Activated naive CD8-positive, alpha-beta T cell treated with anti-CD3 and anti-CD28 coated beads, Interleukin-2, amount 50 U/mL, for 24 hours (primary cell): Measurements from ENCODE around the gene PDE4D.

Experiments used
- ATAC-seq: fragments of 150-1000 bp; cut with Tn5 transposase; one replicate; pipeline ENCODE4 v1.10.0; 2021
- DNase-seq: peaks from one replicate; pipeline ENCODE4 v3.0.0; 2021
- H3K27ac Mint-ChIP-seq: one replicate; pipeline ENCODE4 v1.8.0; 2021; ENCODE audit warnings: mild to moderate bottlenecking, mixed read lengths
- H3K27me3 Mint-ChIP-seq: one replicate; pipeline ENCODE4 v1.8.0; 2021; ENCODE audit warnings: mixed read lengths
- H3K36me3 Mint-ChIP-seq: one replicate; pipeline ENCODE4 v1.8.0; 2021; ENCODE audit warnings: low read depth, mixed read lengths
- H3K4me1 Mint-ChIP-seq: one replicate; pipeline ENCODE4 v1.8.0; 2021; ENCODE audit warnings: mixed read lengths
- H3K4me3 Mint-ChIP-seq: one replicate; pipeline ENCODE4 v1.8.0; 2021; ENCODE audit warnings: mild to moderate bottlenecking, moderate library complexity, mixed read lengths
- H3K9me3 Mint-ChIP-seq: one replicate; pipeline ENCODE4 v1.8.0; 2021; ENCODE audit warnings: mixed read lengths

PDE4D gene

GRCh38 chr5:59340637-59341036, 552.9 kb downstream of the PDE4D start:
- no peak overlapping the region for H3K4me3 Mint-ChIP-seq
- no peak overlapping the region for H3K27ac Mint-ChIP-seq
- H3K36me3 Mint-ChIP-seq = no peaks in the 10 kb centered on the region
- no peaks in the 10 kb centered on the region for H3K9me3 Mint-ChIP-seq
- ATAC-seq = no peak
- no peak for DNase-seq
- H3K27me3 Mint-ChIP-seq = peaks cover 18% of the 10 kb centered on the region
- no peaks in the 10 kb centered on the region for H3K4me1 Mint-ChIP-seq

- ATAC-seq (no peak), DNase-seq (no peak)
- Mint-ChIP-seq H3K27me3 (peaks cover 12% of the 10 kb centered on the region), H3K9me3 (no peaks in the 10 kb centered on the region), H3K4me3 (no peak overlapping the region), H3K27ac (no peak overlapping the region), H3K4me1 (no peaks in the 10 kb centered on the region), H3K36me3 (no peaks in the 10 kb centered on the region)
Measured at GRCh38 chr5:59337240-59337639, 556.3 kb downstream of the PDE4D start.

- Mint-ChIP-seq H3K27ac (no peak overlapping the region), H3K4me1 (no peaks in the 10 kb centered on the region), H3K36me3 (no peaks in the 10 kb centered on the region), H3K27me3 (peaks cover 9% of the 10 kb centered on the region), H3K9me3 (no peaks in the 10 kb centered on the region), H3K4me3 (no peak overlapping the region)
- ATAC-seq = no peak
- no peak for DNase-seq
Measured at GRCh38 chr5:59335544-59335943, 558.0 kb downstream of the PDE4D start.

GRCh38 chr5:59333416-59333815, 560.1 kb downstream of the PDE4D start:
- H3K36me3 Mint-ChIP-seq = no peaks in the 10 kb centered on the region
- DNase-seq (no peak), ATAC-seq (no peak)
- H3K27me3 Mint-ChIP-seq = peaks cover 6% of the 10 kb centered on the region
- no peaks in the 10 kb centered on the region for H3K9me3 Mint-ChIP-seq
- H3K4me3 Mint-ChIP-seq = no peak overlapping the region
- H3K4me1 Mint-ChIP-seq = no peaks in the 10 kb centered on the region
- no peak overlapping the region for H3K27ac Mint-ChIP-seq

- DNase-seq (no peak), ATAC-seq (no peak)
- Mint-ChIP-seq H3K27ac (no peak overlapping the region), H3K4me1 (no peaks in the 10 kb centered on the region), H3K36me3 (no peaks in the 10 kb centered on the region), H3K4me3 (no peak overlapping the region), H3K27me3 (peaks cover 4% of the 10 kb centered on the region), H3K9me3 (no peaks in the 10 kb centered on the region)
Measured at GRCh38 chr5:59332236-59332973, 561.1 kb downstream of the PDE4D start.

- Mint-ChIP-seq H3K4me1 (no peaks in the 10 kb centered on the region), H3K4me3 (no peak overlapping the region), H3K27ac (no peak overlapping the region), H3K9me3 (no peaks in the 10 kb centered on the region), H3K27me3 (peaks cover 4% of the 10 kb centered on the region), H3K36me3 (no peaks in the 10 kb centered on the region)
- DNase-seq (no peak), ATAC-seq (no peak)
Measured at GRCh38 chr5:59330680-59331079, 562.8 kb downstream of the PDE4D start.

- no peak for ATAC-seq
- Mint-ChIP-seq H3K4me3 (no peak overlapping the region), H3K4me1 (no peaks in the 10 kb centered on the region), H3K27me3 (no peaks in the 10 kb centered on the region), H3K27ac (no peak overlapping the region), H3K9me3 (no peaks in the 10 kb centered on the region), H3K36me3 (no peaks in the 10 kb centered on the region)
- DNase-seq = no peak
Measured at GRCh38 chr5:59328709-59329296, 564.7 kb downstream of the PDE4D start.

- H3K9me3 Mint-ChIP-seq = no peaks in the 10 kb centered on the region
- no peaks in the 10 kb centered on the region for H3K27me3 Mint-ChIP-seq
- no peaks in the 10 kb centered on the region for H3K4me1 Mint-ChIP-seq
- no peak overlapping the region for H3K27ac Mint-ChIP-seq
- no peak for DNase-seq
- H3K4me3 Mint-ChIP-seq = no peak overlapping the region
- ATAC-seq = no peak
- no peaks in the 10 kb centered on the region for H3K36me3 Mint-ChIP-seq
Measured at GRCh38 chr5:59327191-59327980, 566.1 kb downstream of the PDE4D start.

GRCh38 chr5:59326596-59326995, 566.9 kb downstream of the PDE4D start:
- Mint-ChIP-seq H3K27ac (no peak overlapping the region), H3K27me3 (no peaks in the 10 kb centered on the region), H3K4me3 (no peak overlapping the region), H3K36me3 (no peaks in the 10 kb centered on the region), H3K4me1 (no peaks in the 10 kb centered on the region), H3K9me3 (no peaks in the 10 kb centered on the region)
- no peak for DNase-seq
- ATAC-seq = no peak

GRCh38 chr5:59325070-59325469, 568.5 kb downstream of the PDE4D start:
- Mint-ChIP-seq H3K4me3 (no peak overlapping the region), H3K36me3 (no peaks in the 10 kb centered on the region), H3K27me3 (peaks cover 1% of the 10 kb centered on the region), H3K9me3 (no peaks in the 10 kb centered on the region), H3K4me1 (no peaks in the 10 kb centered on the region), H3K27ac (no peak overlapping the region)
- no peak for ATAC-seq
- DNase-seq = no peak

GRCh38 chr5:59322894-59323293, 570.6 kb downstream of the PDE4D start:
- no peaks in the 10 kb centered on the region for H3K9me3 Mint-ChIP-seq
- H3K4me3 Mint-ChIP-seq = no peak overlapping the region

GRCh38 chr5:59322058-59322457, 571.5 kb downstream of the PDE4D start:
- H3K36me3 Mint-ChIP-seq = no peaks in the 10 kb centered on the region
- ATAC-seq (no peak), DNase-seq (no peak)
- H3K27me3 Mint-ChIP-seq = peaks cover 1% of the 10 kb centered on the region
- H3K4me3 Mint-ChIP-seq = no peak overlapping the region
- no peak overlapping the region for H3K27ac Mint-ChIP-seq
- H3K9me3 Mint-ChIP-seq = no peaks in the 10 kb centered on the region
- peaks cover 4% of the 10 kb centered on the region for H3K4me1 Mint-ChIP-seq

More at GRCh38 chr5:59322894-59323293, 570.6 kb downstream of the PDE4D start:
- Mint-ChIP-seq H3K36me3 (no peaks in the 10 kb centered on the region), H3K27ac (no peak overlapping the region), H3K4me1 (peaks cover 4% of the 10 kb centered on the region), H3K27me3 (peaks cover 1% of the 10 kb centered on the region)
- ATAC-seq (no peak), DNase-seq (no peak)

- ATAC-seq (no peak), DNase-seq (no peak)
- no peak overlapping the region for H3K4me3 Mint-ChIP-seq
- H3K9me3 Mint-ChIP-seq = no peaks in the 10 kb centered on the region
- no peak overlapping the region for H3K27ac Mint-ChIP-seq
- no peaks in the 10 kb centered on the region for H3K36me3 Mint-ChIP-seq
- peaks cover 1% of the 10 kb centered on the region for H3K27me3 Mint-ChIP-seq
- peaks cover 4% of the 10 kb centered on the region for H3K4me1 Mint-ChIP-seq
Measured at GRCh38 chr5:59321642-59322041, 571.9 kb downstream of the PDE4D start.

GRCh38 chr5:59320420-59320819, 573.1 kb downstream of the PDE4D start:
- no peak overlapping the region for H3K27ac Mint-ChIP-seq
- H3K4me3 Mint-ChIP-seq = no peak overlapping the region
- H3K36me3 Mint-ChIP-seq = no peaks in the 10 kb centered on the region
- H3K4me1 Mint-ChIP-seq = peaks cover 4% of the 10 kb centered on the region
- no peak for ATAC-seq
- peaks cover 1% of the 10 kb centered on the region for H3K27me3 Mint-ChIP-seq
- H3K9me3 Mint-ChIP-seq = no peaks in the 10 kb centered on the region
- DNase-seq = no peak

- Mint-ChIP-seq H3K36me3 (no peaks in the 10 kb centered on the region), H3K4me3 (no peak overlapping the region), H3K27ac (no peak overlapping the region), H3K9me3 (no peaks in the 10 kb centered on the region), H3K27me3 (peaks cover 1% of the 10 kb centered on the region), H3K4me1 (peaks cover 4% of the 10 kb centered on the region)
- DNase-seq (no peak), ATAC-seq (no peak)
Measured at GRCh38 chr5:59319250-59319649, 574.3 kb downstream of the PDE4D start.
